ENCODE data around the gene GARRE1. TPM values are rescaled to one million over a fixed set of nuclear protein-coding genes. Genes with fewer than 3 reads are reported as not detected.

Gene GARRE1
- polyA plus RNA-seq, 1 donor from 2014 or later: 15.9 TPM

- Histone ChIP-seq H3K27ac (ENCODE audit: low read length) (no peak overlapping the region), H3K4me2 (ENCODE audit: low read length) (no peak overlapping the region), H2AFZ (ENCODE audit: low read depth, low read length) (no peak overlapping the region), H3K9me2 (ENCODE audit: insufficient read depth, low read length) (no peaks in the 10 kb centered on the region), H3K9me3 (ENCODE audit: low read length) (no peaks in the 10 kb centered on the region), H3K27me3 (ENCODE audit: insufficient read depth, low read depth, low read length) (no peaks in the 10 kb centered on the region), H3K4me3 (ENCODE audit: low read length) (no peak overlapping the region), H3K9ac (ENCODE audit: low read length) (no peak overlapping the region), H4K20me1 (ENCODE audit: insufficient read depth) (no peaks in the 10 kb centered on the region), H3K79me2 (replicated peaks; ENCODE audit: insufficient read depth, low read length) (peaks cover 24% of the 10 kb centered on the region), H3K36me3 (ENCODE audit: insufficient read depth, low read length) (no peaks in the 10 kb centered on the region), H3F3A (ENCODE audit: insufficient read depth, low read length, poor library complexity, severe bottlenecking) (no peaks in the 10 kb centered on the region)
- no peak for TF ChIP-seq RAD21 (conservative IDR thresholded peaks at IDR 0.05)
- TF ChIP-seq EZH2 (IDR thresholded peaks at IDR 0.05; ENCODE audit: borderline replicate concordance, insufficient read depth, low read length, poor library complexity, severe bottlenecking): no peak
- TF ChIP-seq EP300 (conservative IDR thresholded peaks at IDR 0.05; ENCODE audit: poor library complexity, severe bottlenecking): no peak
- TF ChIP-seq MXI1 (conservative IDR thresholded peaks at IDR 0.05; ENCODE audit: poor library complexity, severe bottlenecking): no peak
- TF ChIP-seq POLR2AphosphoS5 (IDR thresholded peaks at IDR 0.05): no peak
- TF ChIP-seq TAF1 (IDR thresholded peaks at IDR 0.05; ENCODE audit: low read depth): no peak
- TF ChIP-seq CTCF (IDR thresholded peaks at IDR 0.05; ENCODE audit: poor library complexity, severe bottlenecking): no peak
- TF ChIP-seq REST (IDR thresholded peaks at IDR 0.05; ENCODE audit: borderline replicate concordance): no peak
- no peak for TF ChIP-seq SMC3 (conservative IDR thresholded peaks at IDR 0.05; ENCODE audit: poor library complexity)
Observed at GRCh38 chr19:34260771-34261173, 6.4 kb downstream of the GARRE1 start.

- Histone ChIP-seq H2AFZ (ENCODE audit: low read depth, low read length) (no peak overlapping the region), H3K9me3 (ENCODE audit: low read length) (no peaks in the 10 kb centered on the region), H4K20me1 (ENCODE audit: insufficient read depth) (no peaks in the 10 kb centered on the region), H3K9me2 (ENCODE audit: insufficient read depth, low read length) (no peaks in the 10 kb centered on the region), H3K27me3 (ENCODE audit: insufficient read depth, low read depth, low read length) (no peaks in the 10 kb centered on the region), H3F3A (ENCODE audit: insufficient read depth, low read length, poor library complexity, severe bottlenecking) (no peaks in the 10 kb centered on the region), H3K79me2 (replicated peaks; ENCODE audit: insufficient read depth, low read length) (peaks cover 17% of the 10 kb centered on the region), H3K27ac (ENCODE audit: low read length) (no peak overlapping the region), H3K4me2 (ENCODE audit: low read length) (no peak overlapping the region), H3K4me3 (ENCODE audit: low read length) (no peak overlapping the region), H3K36me3 (ENCODE audit: insufficient read depth, low read length) (no peaks in the 10 kb centered on the region), H3K9ac (ENCODE audit: low read length) (no peak overlapping the region)
- TF ChIP-seq TAF1 (IDR thresholded peaks at IDR 0.05; ENCODE audit: low read depth) (no peak), RAD21 (conservative IDR thresholded peaks at IDR 0.05) (no peak), EP300 (conservative IDR thresholded peaks at IDR 0.05; ENCODE audit: poor library complexity, severe bottlenecking) (no peak), REST (IDR thresholded peaks at IDR 0.05; ENCODE audit: borderline replicate concordance) (no peak), EZH2 (IDR thresholded peaks at IDR 0.05; ENCODE audit: borderline replicate concordance, insufficient read depth, low read length, poor library complexity, severe bottlenecking) (no peak), SMC3 (conservative IDR thresholded peaks at IDR 0.05; ENCODE audit: poor library complexity) (no peak), POLR2AphosphoS5 (IDR thresholded peaks at IDR 0.05) (no peak), MXI1 (conservative IDR thresholded peaks at IDR 0.05; ENCODE audit: poor library complexity, severe bottlenecking) (no peak), CTCF (IDR thresholded peaks at IDR 0.05; ENCODE audit: poor library complexity, severe bottlenecking) (no peak)
Observed at GRCh38 chr19:34261334-34262109, 7.2 kb downstream of the GARRE1 start.
